HG02588 (cell line): ENCODE results near the gene CX3CR1.
"Not testable (repeated sequence)": the region's sequence is repeated elsewhere in the genome, so short reads cannot be mapped to it uniquely, and the experiment has no call there.

Experiments
- ATAC-seq: cut with Tn5 transposase; IDR thresholded peaks from one replicate; pipeline ENCODE4 v1.9.1; 2021; ENCODE audit warnings: mild to moderate bottlenecking, moderate library complexity; ENCODE audit not compliant: unreplicated experiment

Gene CX3CR1

DNA sequence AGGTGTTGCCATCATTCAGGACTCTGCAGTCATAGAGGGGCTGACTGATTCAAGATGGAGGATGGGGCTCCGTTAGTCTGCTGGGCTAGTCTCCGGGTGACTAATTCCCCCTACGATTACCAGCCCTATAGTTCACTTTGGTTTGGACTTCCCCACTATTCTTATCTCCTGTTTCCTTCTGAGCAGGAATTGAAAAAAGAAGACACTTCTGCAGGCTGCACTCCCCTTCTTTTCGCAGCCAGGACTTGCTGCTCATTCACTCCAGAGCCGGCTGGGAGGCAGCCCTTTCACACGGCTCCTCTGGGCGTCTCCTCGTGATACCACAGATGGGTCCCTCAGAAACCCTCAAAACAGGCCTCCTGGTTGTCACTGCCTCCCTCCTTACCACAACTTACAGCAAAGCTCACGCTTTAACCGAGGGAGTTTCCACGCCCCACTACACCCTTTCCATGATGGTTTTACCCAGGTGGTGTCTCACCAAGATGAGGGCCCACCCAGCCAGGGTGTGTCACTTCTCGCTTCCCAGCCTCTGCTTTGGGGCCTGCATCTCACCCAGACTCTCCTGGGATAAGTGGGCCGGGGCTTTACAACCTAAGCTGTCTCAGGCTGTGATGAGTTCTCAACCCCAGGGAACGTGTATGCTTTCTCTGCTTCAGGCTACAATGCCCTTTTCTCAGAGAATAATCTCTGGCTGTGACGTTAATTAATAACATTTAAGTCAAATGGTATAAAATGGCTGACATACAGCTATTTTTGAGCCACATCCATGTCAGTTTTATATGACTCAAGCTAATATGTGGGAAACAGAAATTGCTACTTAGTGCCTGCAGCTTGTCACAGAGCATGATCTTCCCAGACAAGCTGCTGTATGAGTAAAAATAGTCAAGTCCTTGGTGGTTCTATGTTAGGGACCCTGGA is 11.9 kb downstream of the CX3CR1 start:
- ATAC-seq = no peak

GRCh38 chr3:39264053-39264452 is 15.8 kb downstream of the CX3CR1 start:
- no peak for ATAC-seq

DNA sequence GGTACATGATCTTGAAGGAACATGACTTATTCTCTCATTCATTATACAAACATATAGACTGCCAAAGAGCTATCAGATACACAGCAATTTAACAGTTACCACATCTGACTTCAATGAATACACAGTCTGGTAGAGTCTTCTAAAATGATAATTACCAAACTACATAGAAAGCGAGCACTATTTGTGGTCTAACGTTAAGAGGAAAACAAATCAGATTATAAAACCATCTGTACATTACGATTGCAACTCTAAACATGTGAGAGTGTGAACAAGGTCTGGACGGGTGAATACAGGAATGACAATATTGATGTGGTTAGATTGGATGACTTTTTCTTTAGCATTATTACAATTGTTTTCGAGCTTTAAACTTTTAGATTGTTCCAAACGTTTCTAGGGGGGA is 16.3 kb downstream of the CX3CR1 start:
- ATAC-seq = no peak

DNA sequence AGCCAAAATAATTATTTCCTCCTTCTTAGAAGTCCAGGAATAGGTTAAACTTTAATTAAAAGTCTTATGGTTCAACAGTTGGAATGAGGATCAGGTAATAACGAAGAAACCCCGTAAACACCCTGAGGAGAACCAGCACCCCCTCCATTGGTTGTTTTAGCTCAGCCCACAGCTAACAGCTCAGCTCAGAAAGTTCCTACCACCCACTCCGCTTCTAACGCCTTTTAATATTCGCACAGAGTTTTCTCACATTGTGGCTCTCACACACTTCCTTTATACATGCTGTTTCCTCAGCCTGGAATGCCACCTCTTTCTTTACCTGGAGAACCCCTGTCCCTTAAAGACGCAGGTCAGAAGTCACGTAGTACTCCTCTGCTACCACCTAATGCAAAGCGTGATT is 17.0 kb downstream of the CX3CR1 start:
- no peak for ATAC-seq

DNA sequence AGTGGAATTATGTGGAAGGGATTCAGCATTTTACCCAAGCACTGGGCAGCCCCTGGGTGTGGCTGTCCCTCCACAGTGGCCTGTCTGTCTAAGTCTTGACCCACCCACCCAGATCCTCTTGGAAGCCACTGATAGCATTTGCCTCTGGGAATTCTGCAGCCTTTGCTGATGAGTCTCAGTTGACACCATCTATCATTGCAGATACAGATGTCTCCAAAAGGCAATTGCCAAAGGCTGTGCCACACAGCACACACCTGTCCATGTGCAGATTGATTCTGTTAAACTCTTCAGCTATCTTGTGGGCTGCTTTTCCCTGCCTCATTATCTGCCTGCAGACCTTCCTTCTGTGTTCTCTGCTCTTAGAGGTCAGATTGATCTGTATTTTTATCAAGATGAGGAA is 18.1 kb downstream of the CX3CR1 start:
- ATAC-seq = no peak

DNA sequence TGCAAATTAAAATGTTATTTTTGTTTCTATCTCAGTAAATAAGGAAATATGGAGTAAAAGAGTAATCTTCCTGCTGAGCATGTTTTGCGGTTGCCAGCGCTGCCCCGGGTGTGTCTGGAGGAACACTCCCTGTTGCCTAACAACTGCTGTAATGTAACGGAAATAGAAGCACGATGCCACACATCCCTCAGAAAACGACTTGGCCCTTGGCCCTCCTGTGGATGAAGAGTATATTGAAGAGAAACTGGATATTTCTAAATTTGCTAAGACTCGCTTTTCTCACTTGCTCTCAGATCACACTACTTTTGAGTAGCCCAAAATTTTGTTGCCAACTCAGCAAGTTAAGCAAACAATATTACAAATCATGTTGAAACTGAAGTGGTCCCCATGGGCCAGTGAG is 18.9 kb downstream of the CX3CR1 start:
- ATAC-seq = no peak

DNA sequence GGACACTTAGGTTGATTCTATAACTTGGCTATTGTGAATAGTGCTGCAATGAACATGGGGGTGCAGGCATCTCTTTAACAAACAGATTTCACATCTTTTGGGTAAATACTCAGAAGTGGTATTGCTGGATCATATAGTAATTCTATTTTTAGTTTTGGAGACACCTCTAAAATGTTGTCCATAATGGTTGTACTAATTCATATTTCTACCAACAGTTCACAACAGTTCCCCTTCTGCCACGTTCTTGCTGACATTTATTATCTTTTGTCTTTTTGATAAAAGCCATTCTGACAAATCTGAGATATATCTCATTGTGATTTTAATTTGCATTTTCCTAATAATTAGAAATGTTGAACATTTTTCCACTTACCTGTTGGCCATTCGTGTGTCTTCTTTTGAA is 19.5 kb downstream of the CX3CR1 start:
- ATAC-seq = no peak

- ATAC-seq = peak; percentile 99
Measured at GRCh38 chr3:39255503-39256325, 24.1 kb downstream of the CX3CR1 start.

DNA sequence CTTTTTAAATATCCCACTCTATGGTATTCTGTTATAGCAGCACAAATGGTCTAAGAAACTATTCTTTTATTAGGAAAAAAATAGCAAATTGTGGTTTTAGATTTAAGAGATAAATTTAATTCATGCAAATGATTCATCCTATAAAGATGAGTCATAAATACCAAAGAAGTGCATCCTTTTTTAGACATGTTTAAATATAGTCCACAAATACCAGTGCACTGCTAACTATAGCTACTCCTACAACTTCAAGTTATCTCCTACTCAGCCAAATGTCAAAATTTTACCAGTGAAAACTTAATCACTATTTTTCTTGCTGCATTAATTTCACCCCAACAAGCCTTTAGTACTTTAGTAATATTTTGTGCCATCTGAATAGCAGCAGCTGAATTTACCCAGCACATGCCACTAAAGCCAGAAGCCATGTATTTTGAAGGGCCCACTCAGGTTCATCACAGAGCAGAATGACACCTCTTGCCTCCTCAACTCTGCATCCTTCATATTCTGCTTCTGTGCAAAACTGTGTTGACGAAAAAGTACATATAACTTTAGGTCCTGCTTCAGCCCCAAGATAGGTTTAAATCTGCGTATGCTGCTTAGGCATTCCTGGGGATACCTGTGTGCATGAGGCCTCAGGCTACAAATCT is 24.9 kb downstream of the CX3CR1 start:
- ATAC-seq = no peak

- no peak for ATAC-seq
Measured at GRCh38 chr3:39251576-39251975, 28.3 kb downstream of the CX3CR1 start.

- ATAC-seq = no peak
Measured at GRCh38 chr3:39250116-39250747, 29.6 kb downstream of the CX3CR1 start.

- no peak for ATAC-seq
Measured at GRCh38 chr3:39249453-39250115, 30.3 kb downstream of the CX3CR1 start.

DNA sequence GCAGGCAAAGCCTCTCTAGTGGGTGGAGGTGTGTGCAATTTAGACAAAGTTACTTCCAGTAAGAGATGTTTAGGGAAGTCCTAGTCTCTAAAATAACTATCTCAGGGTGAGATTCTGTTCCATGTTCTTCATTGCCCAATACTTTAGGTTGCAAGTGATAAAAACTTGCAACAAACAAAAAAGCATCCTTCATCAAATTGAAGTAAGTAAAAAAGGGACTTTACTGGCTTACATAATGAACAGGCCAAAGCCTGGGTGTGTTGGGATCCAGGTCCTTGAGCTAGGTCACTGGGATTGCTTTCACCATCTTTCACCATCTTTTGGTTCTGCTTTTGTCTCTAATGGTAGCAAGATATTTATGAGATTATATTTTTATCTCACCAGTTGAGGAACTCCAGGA is 38.3 kb downstream of the CX3CR1 start:
- no peak for ATAC-seq

- no peak for ATAC-seq
Measured at GRCh38 chr3:39237027-39237426, 42.8 kb downstream of the CX3CR1 start.

DNA sequence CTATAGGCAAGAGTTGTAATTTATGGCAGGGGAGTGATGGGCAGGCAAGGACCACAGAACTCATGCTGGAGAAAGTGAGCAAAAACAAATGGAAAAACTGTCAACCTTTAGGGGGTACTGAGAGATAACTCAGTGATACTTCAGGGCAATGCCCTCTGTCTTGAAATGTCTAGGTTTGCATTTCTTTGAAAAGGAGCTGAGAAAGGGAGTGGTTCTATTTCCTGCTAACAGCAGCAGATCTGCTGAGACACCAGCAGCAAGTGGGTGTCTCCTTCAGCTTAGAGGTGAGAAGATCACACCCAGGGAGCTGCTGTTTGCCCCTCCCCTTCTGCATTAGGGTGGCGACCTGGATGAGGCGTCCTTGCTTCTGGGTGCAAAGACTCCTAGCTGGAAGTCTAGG is 45.2 kb downstream of the CX3CR1 start:
- ATAC-seq = no peak

GRCh38 chr3:39232859-39233258 is 47.0 kb downstream of the CX3CR1 start:
- ATAC-seq = no peak

- no peak for ATAC-seq
Measured at GRCh38 chr3:39230453-39230852, 49.4 kb downstream of the CX3CR1 start.

GRCh38 chr3:39228496-39228895 is 51.3 kb downstream of the CX3CR1 start:
- ATAC-seq = no peak

DNA sequence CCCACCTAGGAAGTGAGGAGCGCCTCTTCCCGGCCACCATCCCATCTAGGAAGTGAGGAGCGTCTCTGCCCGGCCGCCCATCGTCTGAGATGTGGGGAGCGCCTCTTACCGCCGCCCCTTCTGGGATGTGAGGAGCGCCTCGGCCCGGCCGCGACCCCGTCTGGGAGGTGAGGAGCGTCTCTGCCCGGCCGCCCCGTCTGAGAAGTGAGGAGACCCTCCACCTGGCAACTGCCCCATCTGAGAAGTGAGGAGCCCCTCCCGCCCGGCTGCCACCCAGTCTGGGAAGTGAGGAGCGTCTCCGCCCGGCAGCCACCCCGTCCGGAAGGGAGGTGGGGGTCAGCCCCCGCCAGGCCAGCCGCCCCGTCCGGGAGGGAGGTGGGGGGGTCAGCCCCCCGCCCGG is 52.2 kb downstream of the CX3CR1 start:
- ATAC-seq = not testable (repeated sequence)

GRCh38 chr3:39226106-39226741 is 53.6 kb downstream of the CX3CR1 start:
- no peak for ATAC-seq
